Colonic mucosa (tissue), 4 donors: ENCODE measurements around the gene MS4A15. TPM values are rescaled to one million over a fixed set of nuclear protein-coding genes. Genes with fewer than 3 reads are reported as not detected.

Experiments used
- DNase-seq: peaks from one replicate; pipeline ENCODE4 v3.0.0-alpha.2; 2020
- H3K27ac ChIP-seq: fragments of 200-600 bp; one replicate; pipeline ENCODE4 v1.8.0; 2021
- H3K27me3 ChIP-seq: fragments of 200-600 bp; one replicate; pipeline ENCODE4 v1.8.0; 2021
- H3K36me3 ChIP-seq: fragments of 200-600 bp; one replicate; pipeline ENCODE4 v1.8.0; 2021
- H3K4me1 ChIP-seq: fragments of 200-600 bp; one replicate; pipeline ENCODE4 v1.8.0; 2021; ENCODE audit warnings: mild to moderate bottlenecking
- H3K4me3 ChIP-seq: fragments of 200-600 bp; one replicate; pipeline ENCODE4 v1.8.0; 2021
- H3K9ac ChIP-seq, 2 donors: one replicate each; pipeline ENCODE4 v1.7.0; 2013; ENCODE audit warnings: control low read depth in 2 of 2, low read depth in 2 of 2, low read length in 2 of 2
- H3K9me3 ChIP-seq: fragments of 200-600 bp; one replicate; pipeline ENCODE4 v1.8.0; 2021
- intact Hi-C: fragments of 100-400 bp; cut with DNase I; formaldehyde crosslinking; loops from one replicate; pipeline ENCODE4 v1.14.1; 2022
- total RNA-seq, 2 donors: library from RNA; stranded (reverse); fragmentation: NEBNext Ultra II Directional in 1 of 2; extraction: Animal tissue kit (Norgen Biotek cat#: 25700) in 1 of 2; gene quantifications; one replicate each; pipeline ENCODE4 v1.2.1, GENCODE V29; 2021
- TF ChIP-seq, protein P1 (sequence below): fragments of 200-600 bp; IDR thresholded peaks from one replicate; pipeline ENCODE4 v1.8.0; 2022; ENCODE audit warnings: antibody characterized with exemption, mild to moderate bottlenecking
- donor health status: healthy.
- donor health status: DM: no; HTN: no; CAD: no.
- donor health status: DM: no; HTN: no; CAD: no.

MS4A15 gene
- total RNA-seq, 2 donors from 2014 or later, result 0.13 TPM; not detected in 1

DNA sequence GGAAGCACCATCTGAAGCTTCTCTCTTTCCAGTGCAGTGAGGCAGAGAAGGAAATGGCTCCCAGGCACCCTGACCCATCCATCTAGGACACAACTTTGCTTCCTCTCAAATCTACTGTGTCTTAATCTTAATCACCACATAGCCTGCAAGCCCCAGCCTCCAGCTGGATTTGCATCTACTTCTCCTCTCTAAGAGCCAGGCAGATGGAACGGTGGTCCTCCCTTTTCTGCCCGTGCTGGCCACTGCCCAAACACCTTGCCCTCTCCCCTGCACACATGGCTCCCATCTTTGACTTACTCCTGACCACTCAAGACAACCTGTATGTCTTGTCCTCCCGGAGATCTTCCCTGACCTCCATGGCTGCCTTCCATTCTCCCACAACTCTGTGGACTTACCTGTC, 35.9 kb downstream of the MS4A15 start:
- TF ChIP-seq, protein P1, sequence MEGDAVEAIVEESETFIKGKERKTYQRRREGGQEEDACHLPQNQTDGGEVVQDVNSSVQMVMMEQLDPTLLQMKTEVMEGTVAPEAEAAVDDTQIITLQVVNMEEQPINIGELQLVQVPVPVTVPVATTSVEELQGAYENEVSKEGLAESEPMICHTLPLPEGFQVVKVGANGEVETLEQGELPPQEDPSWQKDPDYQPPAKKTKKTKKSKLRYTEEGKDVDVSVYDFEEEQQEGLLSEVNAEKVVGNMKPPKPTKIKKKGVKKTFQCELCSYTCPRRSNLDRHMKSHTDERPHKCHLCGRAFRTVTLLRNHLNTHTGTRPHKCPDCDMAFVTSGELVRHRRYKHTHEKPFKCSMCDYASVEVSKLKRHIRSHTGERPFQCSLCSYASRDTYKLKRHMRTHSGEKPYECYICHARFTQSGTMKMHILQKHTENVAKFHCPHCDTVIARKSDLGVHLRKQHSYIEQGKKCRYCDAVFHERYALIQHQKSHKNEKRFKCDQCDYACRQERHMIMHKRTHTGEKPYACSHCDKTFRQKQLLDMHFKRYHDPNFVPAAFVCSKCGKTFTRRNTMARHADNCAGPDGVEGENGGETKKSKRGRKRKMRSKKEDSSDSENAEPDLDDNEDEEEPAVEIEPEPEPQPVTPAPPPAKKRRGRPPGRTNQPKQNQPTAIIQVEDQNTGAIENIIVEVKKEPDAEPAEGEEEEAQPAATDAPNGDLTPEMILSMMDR, result no peak
- no peak for DNase-seq
- H3K36me3 ChIP-seq, result no peaks in the 10 kb centered on the region
- H3K4me3 ChIP-seq, result no peak overlapping the region
- no peak overlapping the region for H3K27ac ChIP-seq
- H3K9me3 ChIP-seq, result no peaks in the 10 kb centered on the region
- intact Hi-C loops, result no loop called here
- H3K4me1 ChIP-seq, result no peaks in the 10 kb centered on the region
- H3K9ac ChIP-seq, result no peak overlapping the region
- H3K27me3 ChIP-seq, result no peaks in the 10 kb centered on the region

DNA sequence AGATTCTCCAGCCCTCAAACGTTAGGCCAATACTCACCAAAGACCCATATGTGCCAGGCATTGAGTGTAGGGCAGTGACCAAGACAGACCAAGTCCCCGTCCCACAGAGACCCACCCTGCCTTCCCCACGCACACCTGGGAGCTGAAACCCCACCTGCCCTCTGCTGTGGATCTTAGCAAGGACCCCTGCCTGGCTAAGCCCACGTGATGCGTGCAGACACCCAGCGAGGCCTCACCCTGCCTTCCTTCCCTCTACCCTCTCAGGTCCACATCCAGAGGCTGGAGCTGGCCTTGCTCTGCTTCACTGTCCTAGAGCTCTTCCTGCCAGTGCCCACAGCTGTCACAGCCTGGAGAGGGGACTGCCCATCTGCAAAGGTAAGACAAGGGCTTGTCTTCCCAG, 38.6 kb downstream of the MS4A15 start:
- intact Hi-C loops, result no loop called here
- Histone ChIP-seq H3K4me1 (no peaks in the 10 kb centered on the region), H3K4me3 (no peak overlapping the region), H3K36me3 (no peaks in the 10 kb centered on the region), H3K9me3 (no peaks in the 10 kb centered on the region), H3K9ac (no peak overlapping the region), H3K27me3 (no peaks in the 10 kb centered on the region), H3K27ac (no peak overlapping the region)
- TF ChIP-seq, protein P1, result no peak
- no peak for DNase-seq

DNA sequence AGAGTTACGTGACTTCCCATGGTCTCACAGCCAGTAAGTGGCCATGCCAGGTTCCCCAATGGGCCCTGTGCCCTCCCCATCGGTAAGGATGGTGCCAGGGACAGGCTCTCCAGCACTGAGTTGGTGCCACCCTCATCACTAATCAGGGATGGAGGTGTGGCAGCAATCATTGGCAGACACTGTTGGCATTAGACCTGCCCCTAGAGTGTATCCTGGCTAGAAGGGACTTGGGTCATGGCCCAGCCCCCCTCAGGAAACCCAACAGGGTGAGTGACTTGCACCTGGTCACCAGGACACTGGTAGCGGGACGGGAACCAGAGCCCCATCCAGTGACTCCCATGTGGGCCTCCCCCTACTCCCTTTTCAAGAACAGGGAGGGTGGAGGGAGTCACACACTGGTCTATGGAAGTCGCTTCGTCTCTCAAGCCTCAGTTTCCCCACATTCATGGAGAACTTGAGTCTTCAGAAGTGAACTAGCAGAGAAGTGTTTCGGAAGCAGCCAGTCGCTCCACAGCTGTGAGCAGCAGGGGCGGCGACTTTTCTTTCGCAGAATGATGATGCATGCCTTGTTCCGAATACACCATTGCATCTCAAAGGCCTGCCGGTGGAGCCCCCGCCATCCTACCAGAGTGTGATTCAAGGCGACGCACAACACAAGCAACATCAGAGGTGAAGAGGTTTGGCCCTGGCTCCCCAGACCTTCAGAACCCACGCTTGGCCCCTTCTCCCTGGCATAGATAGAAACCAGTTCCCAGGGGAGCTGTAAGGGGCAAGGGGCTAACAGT, 41.4 kb downstream of the MS4A15 start:
- Histone ChIP-seq H3K4me1 (no peaks in the 10 kb centered on the region), H3K9ac (no peak overlapping the region), H3K27me3 (no peaks in the 10 kb centered on the region), H3K36me3 (no peaks in the 10 kb centered on the region), H3K4me3 (no peak overlapping the region), H3K27ac (no peak overlapping the region), H3K9me3 (no peaks in the 10 kb centered on the region)
- TF ChIP-seq, protein P1, result no peak
- intact Hi-C loops, result no loop called here
- DNase-seq, result no peak

DNA sequence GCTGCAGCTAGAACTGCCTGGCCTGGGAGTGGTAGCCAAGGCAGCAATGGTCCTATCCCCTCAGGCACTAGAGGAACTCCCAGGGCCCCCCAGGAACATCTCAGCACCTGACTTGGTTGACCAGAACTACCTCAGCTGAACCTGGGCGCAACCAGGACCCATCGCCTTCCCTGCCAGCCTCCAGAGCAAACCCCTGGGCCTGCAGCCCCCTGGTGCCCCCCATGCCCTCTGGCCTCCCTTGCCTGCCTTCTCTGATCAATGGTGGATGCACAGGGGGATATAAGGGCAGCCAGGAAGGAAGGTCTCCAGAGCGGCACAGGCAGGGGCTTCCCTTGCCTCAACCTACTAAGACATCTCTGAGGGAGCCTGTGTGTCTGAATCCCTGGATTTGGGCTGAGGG, 42.0 kb downstream of the MS4A15 start:
- Histone ChIP-seq H3K4me3 (no peak overlapping the region), H3K36me3 (no peaks in the 10 kb centered on the region), H3K9me3 (no peaks in the 10 kb centered on the region), H3K9ac (no peak overlapping the region), H3K27ac (no peak overlapping the region), H3K27me3 (no peaks in the 10 kb centered on the region), H3K4me1 (no peaks in the 10 kb centered on the region)
- TF ChIP-seq, protein P1, result no peak
- DNase-seq, result no peak
- intact Hi-C loops, result no loop called here

DNA sequence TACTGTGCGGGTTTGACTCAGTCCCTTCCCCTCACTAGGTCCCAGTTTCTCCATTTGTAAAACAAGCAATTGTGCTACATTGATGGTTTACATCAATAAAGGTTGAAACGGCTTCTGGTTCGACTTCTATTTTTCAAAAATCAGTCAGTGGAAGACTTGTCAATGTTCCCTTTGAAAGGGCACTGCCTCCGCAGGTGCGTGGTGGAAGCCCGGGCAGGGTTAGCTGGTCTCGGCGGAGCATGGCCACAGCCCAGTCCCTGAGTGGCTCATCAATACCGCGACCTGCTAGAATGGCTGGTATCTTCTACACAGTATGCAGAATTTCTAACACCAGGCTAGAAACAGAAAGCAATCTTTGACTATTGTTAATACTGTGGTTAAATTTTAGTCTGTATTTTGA, 44.5 kb downstream of the MS4A15 start:
- Histone ChIP-seq H3K9me3 (no peaks in the 10 kb centered on the region), H3K4me3 (no peak overlapping the region), H3K9ac (no peak overlapping the region), H3K27ac (no peak overlapping the region), H3K27me3 (no peaks in the 10 kb centered on the region), H3K4me1 (no peaks in the 10 kb centered on the region), H3K36me3 (no peaks in the 10 kb centered on the region)
- intact Hi-C loops, result no loop called here
- DNase-seq, result no peak
- TF ChIP-seq, protein P1, result no peak
